GM21515 (cell line): Measurements from ENCODE around the gene SH2D2A.

Experiments
- ATAC-seq: cut with Tn5 transposase; IDR thresholded peaks from one replicate; pipeline ENCODE4 v1.9.1; 2021; ENCODE audit not compliant: unreplicated experiment

The SH2D2A gene

DNA sequence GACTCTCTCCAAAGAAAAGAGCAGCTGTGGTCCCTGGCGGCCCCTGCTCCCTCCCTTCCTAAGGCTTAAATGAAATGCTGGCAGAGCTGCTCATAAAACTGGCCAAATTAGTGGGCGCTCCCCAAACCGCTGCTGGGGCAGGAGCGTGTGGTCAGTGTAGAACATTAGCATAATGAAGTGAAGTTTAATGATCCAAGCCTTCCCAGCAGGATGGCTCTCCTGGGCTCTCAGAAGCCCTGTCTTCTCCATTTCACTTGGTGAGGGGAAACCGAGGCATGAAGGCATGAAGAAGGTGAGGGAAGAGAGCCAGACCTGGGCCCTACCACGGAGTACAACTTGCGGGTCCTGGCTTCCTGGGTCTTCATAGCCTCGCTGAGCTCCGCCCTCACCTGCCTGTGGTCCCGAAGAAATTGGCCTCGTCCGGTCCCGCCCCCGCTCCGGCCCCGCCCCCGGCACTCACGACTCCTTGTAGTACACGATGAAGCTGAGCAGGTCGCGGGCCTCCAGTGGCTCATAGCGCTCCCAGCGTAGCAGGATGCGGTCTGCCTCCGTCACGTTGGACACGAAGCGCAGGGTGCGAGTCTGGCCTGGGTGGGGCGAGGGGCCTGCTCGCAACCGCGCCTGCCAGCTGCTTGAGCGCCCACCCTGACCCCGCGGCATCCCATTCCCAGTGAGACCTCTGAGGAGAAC, 32.0 kb upstream of the SH2D2A start:
- ATAC-seq: no peak

- no peak for ATAC-seq
These were observed 31.2 kb upstream of the SH2D2A start for GRCh38 chr1:156847591-156848460.

- no peak for ATAC-seq
These were observed 30.0 kb upstream of the SH2D2A start for GRCh38 chr1:156846643-156847042.

DNA sequence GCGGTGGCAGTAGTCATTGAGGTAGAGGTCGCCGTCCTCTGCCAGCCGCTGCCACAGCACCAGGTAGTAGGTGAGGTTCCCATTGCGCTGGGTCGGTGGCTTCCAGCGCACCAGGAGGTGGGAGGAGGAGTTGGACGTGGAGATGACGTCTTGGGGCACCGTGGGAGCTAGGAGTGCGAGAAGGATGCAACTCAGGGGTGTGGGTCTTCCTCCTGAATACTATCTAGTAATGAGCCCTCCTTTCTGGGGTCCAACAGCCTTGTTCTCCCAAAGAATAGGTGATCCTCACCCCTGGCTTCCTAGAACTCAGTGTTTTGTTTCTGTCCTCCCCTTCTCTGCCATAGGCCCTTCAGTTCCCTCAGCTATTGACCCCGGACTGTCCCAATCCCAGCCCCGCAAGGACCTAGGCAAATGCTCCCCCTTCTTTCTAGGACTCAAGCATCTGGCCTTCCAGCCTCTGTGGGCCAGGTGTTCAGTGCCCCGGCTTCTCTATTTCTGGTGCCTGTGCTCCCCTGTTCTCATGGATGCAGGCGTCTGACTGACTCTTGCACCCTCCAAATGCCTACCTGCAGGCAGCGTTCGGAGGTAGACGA, 29.4 kb upstream of the SH2D2A start:
- ATAC-seq: no peak

DNA sequence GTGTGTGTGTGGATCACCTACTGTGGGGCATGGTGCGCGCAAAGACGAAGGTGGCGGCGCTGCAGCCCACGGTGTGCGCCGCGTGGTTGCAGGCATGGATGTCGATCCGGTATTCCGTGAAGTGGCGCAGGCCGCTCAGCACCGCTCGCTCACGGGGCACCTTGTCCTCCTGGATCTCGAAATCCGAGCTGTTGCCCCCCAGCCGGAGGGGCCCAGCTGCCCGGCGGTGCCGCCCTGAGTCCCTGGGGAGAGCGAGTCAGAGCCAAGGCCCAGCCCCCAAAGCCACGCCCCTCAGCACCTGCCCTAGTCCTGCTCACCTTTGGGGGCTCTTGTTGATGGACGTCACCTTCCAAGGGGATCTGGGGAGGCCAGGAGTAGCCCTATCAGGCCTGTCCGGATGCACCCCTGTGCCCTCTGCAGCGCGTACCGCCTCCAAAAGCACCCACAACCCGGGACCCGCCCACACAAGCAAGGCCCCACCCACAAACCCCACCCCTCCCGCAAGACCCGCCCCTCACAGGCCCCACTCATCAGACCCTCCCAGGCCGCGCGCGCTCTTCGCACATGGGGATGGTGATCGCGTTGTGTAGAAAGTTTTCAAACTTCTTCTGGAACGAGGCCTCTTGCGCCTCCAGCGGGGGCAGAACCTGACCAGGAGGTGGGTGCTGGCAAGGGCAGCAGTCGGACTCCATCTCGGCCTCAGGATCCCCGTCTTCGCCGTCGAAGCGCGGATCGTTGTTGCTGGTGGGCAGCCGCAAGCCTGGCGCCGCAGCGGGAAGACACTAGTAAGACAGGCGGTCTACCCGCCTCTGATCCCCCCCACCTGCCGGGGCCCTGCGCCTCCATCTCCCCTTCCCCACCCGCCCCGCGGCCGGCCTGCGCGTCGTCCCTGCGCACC, 28.7 kb upstream of the SH2D2A start:
- ATAC-seq: no peak

DNA sequence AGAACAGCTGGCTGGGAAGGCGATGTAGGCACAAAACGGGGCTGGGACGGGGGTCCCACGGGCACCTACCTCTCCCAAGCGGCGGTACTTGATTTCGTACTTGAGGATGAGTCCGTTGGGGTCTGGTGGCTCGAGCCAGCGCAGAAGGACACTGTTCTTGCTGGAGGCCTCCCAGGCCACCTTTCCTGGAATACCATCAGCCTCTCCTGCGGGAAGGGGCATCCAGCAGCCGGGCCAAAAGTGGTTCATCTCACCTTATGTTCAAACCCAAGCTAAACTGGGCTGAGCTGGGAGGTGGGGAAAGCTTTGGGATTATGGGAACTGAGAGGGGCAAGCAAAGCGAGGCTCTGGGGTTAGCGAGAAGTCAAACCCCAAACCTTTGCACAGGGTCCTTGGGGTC, 28.0 kb upstream of the SH2D2A start:
- no peak for ATAC-seq

- no peak for ATAC-seq
These were observed 27.5 kb upstream of the SH2D2A start for GRCh38 chr1:156844102-156844501.

GRCh38 chr1:156842618-156843300, 26.1 kb upstream of the SH2D2A start:
- ATAC-seq: no peak

GRCh38 chr1:156841295-156841855, 24.7 kb upstream of the SH2D2A start:
- no peak for ATAC-seq

DNA sequence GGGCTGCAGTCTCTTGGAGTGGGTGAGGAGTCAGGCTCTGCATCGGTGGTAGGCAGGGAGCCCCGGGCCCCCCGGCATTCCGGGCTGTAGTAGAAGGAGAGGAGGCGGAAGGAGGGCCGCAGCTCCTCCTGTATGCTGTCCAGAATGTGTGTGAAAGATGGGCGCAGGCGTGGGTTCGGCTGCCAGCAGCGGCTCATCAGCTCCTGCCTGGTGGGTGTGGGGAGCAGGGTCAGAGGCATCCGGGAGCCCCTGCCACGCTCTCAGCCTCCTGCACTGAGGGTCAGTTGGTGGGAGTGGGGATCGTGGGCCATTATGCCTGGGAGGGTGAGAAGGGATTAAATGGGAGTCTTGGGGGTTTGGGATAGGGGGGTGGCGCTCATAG, 24.2 kb upstream of the SH2D2A start:
- no peak for ATAC-seq

DNA sequence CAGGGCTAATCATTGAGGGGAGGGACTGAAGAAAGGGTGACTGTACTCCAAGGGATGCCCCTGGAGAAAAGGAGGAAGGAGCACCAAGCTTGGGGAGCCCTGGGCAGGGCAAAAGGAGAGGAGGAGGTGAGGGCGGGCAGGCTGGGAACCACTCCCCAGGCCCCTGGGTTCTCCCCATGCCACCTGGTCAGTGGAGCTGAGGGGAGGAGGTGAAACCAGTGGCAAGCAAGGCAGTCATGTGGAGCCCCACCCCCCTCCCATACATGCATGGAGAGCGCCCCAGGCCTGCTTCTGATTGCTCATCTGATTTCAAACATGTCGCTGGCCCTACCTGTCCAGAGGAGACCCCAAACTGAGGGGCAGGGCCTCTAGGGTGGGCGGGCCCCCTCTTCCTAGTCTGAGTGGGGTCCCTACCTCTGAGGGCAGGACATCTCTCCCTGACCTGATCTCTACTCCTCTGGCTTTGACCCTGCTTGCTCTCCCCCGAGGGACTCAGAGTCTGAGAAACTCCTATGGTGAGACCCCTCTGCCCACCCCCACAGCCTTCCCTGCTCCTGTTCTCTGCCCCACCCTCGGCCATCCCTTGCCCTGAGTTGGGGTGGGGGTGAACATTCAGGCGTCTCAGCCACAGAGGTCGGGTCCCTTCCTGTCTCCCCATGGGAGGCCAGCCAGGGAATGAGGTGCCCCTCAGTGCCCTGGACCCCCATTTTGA, 23.7 kb upstream of the SH2D2A start:
- ATAC-seq: no peak

- ATAC-seq: no peak
These were observed 22.9 kb upstream of the SH2D2A start for GRCh38 chr1:156839426-156840109.

- no peak for ATAC-seq
These were observed 22.3 kb upstream of the SH2D2A start for GRCh38 chr1:156838972-156839371.

GRCh38 chr1:156836892-156837291, 20.2 kb upstream of the SH2D2A start:
- ATAC-seq: no peak

DNA sequence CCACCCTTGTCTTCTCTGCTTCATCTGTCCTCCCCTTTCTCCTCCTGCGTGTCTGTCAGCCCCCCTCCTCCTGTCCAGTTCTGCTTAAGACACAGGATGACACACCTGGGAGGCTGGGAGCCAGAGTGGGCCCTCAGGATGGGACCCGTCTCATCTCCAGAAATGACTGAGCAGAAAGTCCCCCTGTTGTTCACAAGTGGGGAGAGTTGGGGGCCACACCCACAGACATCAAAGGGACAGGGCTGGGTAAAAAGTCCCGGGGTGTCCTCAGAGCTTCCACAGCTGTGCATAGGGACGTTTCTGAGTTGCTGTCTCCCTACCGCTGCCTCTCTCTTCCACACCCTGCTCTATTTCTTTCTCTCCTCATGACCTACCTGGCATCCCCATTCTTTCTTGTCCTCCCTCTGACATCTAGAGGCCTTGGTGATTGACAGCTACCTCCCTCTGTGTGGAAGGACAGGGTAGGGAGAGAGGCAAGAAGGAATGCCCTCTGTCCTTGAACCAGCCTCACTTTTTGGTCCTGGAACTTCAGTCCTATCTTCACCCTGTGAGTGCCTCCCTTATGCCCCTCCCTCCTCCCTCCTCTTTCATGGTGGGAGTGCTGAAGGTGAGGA, 19.5 kb upstream of the SH2D2A start:
- ATAC-seq: no peak

DNA sequence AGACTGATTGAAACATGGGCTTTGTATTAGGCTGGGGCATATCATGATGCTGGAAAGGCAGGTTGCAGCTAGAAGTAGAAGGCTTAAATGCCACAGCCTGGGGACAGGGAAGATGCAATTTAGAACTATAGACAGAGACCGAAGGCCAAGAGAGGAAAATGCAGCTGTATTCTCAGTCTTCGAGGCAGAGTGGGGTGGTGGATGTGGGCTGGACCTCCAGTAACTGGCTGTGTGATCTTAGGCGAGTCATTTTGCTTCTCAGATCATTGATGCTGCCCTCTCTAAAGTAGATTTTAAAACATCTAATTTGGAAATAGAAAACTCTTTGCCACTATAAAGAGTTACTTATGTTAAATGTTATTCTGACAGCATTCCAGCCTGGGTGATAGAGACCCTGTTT, 17.7 kb upstream of the SH2D2A start:
- no peak for ATAC-seq

DNA sequence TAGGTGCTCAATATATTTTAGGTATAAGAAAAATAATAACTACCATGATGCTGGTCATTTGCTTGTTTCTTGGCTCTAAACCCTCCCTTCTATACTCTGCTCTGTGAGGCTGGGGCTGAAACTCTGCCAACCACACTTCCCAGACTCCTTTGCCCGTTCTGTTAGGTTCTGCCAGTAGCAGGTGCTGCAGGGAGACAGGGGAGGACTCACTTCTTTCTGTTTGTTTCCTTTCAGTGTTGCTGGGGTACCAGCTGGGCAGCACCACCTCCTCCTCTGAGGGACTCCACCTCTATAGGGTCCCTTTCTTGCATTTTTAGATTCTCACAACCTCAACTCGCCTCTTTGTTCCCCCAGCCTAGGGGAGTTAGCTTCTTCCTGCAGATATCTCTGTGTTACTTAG, 17.0 kb upstream of the SH2D2A start:
- ATAC-seq: no peak

GRCh38 chr1:156832434-156832833, 15.8 kb upstream of the SH2D2A start:
- no peak for ATAC-seq
